GM21528 (cell line): Measurements from ENCODE around the gene MRPL46.

Experiments used
- ATAC-seq: cut with Tn5 transposase; IDR thresholded peaks from one replicate; pipeline ENCODE4 v1.9.1; 2021; ENCODE audit warnings: mild to moderate bottlenecking, moderate library complexity; ENCODE audit not compliant: unreplicated experiment, low FRiP score

MRPL46 gene

GRCh38 chr15:88467073-88467934 is at the start of gene MRPL46, which contains the start of gene MRPS11:
MRPL46 (minus strand) TSS chr15:88467388; CDS start chr15:88467377, 11 bp downstream.
MRPS11 (plus strand) TSS chr15:88467708; CDS start chr15:88467718, 10 bp downstream.
- peak; percentile 91 for ATAC-seq

DNA sequence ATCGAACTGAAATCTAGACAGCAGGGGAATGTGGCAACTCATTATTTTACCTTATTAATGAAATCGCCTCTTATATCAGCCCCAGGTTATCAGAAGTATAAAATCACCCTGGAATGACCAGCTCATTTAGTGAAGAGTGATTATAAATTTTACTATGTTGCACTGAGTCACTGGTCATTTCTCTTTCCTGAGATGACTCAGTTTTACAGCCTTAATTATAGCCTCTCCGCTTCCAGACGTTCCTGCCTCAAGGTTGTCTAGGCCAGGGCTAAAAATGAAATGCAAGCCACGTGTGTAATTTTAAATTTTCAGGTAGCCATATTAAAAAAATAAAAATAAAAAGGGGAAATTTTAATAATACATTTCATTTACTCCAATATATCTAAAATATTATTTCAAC is 46.0 kb upstream of the MRPL46 start:
- no peak for ATAC-seq

DNA sequence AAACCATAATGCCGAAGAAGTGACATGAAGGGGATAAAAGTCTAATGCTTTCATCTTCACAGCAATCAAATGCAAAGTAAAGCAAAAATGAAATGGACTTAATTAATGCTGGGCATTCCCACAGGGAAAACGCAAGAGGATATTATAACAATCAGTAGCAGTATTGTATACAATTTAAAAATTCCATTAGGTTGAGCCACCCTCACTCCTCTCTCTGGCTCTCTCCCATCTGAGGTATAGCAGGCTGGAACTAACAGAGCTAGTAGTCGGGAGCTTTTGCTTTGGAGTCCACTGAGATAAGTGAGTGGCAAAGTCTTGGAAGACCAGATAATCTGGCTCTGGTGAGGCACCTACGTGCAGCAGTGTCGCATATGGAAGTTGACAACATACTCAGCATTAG is 45.4 kb upstream of the MRPL46 start:
- ATAC-seq, result no peak

DNA sequence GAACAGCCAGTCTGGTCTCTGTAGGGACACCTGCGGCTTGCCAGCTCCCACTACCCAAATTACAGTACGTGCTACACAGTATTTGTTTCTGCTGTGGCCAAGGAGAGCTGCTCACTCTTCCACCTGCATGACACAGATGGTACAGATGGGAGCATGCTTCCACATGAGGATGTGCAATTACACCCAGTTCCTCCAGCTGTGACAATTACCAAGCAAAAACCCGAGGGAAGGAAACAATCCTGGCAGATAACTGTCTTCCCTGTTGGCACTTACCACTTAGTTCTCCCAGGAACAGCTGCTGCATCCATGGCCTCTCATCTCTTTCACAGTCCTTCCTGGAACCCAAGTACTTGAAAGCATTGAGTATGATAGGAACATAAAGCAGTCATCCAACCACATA is 44.9 kb upstream of the MRPL46 start:
- ATAC-seq, result no peak

DNA sequence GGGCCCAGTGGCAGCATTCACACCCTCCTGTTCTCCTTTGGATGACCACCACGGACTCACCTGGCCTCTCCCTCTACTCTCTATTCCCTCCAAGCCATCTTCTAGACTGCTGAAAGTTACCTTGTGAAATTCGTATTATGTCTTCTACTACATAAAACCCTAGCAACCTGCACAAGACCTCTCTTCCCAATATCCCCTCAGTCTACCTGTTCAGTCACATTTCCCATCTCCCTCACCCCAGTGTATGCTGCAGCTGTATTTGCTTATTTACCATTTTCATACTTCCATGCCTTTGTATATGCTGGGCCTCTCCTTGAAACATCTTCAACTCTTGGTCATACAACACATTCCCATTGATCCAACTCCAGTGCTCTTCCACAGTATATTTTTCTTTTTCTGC is 44.0 kb upstream of the MRPL46 start:
- ATAC-seq, result no peak

DNA sequence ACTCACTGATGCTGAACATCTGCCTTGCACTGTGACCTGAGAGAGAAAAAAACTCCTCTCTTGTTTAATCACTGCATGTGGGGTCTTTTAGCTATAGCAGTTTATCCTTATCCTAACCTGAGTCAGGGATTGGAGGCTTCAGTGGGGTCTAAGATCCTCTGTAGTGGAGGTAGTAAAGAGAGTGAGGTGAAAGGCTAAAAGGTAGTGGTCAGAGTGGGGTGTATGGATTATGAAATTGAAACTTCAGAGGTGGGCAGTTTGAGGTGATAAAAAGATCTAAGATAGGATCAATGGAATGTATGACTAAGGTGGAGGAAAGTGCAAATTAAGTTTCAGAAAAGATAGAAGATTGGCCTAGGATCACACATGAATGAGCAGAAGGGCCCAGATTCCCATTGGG is 42.8 kb upstream of the MRPL46 start:
- no peak for ATAC-seq

GRCh38 chr15:88509321-88509720 is 42.1 kb upstream of the MRPL46 start:
- no peak for ATAC-seq

- ATAC-seq, result no peak
These were observed 39.4 kb upstream of the MRPL46 start for GRCh38 chr15:88506628-88507027.

DNA sequence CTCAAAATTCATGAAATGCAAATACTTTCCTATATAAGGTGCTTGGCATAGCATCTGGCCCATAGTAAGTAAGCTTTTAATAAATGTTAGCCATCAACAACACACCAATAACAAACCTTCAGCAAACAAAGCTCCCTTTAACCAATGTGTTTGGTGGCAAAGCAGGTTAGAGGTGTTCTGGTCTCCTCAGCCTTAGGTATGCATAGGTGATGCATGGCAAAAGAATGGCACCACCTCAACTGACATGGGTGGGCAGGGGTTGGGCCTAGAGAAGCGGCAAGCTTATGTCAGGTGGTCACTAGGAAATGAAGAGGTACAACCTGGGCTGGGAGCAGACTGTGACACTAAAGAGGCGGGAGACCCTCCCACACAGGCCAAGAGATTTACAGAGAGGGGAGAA is 38.5 kb upstream of the MRPL46 start:
- no peak for ATAC-seq

DNA sequence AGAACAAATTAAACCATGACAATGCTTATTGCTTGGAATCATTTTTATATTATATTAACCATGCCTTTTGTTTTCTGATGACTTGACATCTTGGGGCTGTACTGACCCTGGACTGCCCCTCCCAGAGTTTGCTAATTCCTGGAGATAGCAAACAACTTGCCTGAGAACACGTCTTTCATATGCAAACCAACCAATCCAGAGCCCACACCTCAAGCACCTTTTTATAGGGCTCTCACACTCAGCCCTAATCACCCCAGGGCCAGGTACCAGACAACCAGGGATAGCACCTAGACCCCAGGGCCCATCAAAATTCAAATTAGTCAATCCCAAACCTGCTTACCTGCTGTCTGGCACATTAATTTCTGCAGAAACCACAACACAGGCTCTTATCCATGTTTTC is 37.3 kb upstream of the MRPL46 start:
- ATAC-seq, result no peak

DNA sequence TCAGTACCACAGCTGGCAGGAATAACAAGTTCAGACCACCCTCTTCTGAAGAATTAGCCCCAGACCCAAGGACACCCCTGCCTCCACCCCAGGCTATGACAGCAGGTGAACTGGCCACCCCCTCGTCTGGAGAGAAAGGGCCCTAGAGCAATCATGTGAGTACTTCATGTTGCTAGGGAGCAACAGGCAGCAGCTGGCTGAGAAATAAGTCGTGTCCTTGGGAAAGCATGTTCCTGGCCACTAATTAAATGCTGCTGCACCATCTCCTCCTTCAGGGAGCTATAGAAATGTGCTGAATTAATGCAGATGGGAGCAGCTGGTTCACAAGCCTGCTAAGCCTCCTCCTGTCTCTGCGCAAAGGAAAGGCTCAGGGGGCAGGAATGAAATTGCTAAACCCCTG is 31.8 kb upstream of the MRPL46 start:
- ATAC-seq, result no peak

GRCh38 chr15:88497109-88497765 is 30.0 kb upstream of the MRPL46 start:
- no peak for ATAC-seq

DNA sequence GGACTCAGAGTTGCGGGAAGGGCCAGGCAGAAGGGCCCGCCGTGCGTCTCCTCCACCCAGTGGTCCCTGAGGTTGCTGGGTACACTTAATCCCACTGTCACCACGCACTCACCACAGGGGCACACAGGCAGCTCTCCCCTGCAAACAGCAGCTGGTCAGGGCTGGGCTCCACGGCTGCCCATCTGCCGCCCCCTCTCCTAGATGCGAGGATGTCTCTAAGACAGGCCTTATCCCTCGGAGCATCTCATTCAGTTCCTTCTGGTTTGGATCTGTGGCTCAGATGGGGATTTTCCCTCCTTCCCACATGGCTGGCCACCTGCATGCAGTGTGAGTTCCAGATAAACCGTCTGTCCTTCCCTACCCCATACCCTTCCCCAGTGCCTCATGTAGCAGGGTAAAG is 26.7 kb upstream of the MRPL46 start:
- no peak for ATAC-seq

DNA sequence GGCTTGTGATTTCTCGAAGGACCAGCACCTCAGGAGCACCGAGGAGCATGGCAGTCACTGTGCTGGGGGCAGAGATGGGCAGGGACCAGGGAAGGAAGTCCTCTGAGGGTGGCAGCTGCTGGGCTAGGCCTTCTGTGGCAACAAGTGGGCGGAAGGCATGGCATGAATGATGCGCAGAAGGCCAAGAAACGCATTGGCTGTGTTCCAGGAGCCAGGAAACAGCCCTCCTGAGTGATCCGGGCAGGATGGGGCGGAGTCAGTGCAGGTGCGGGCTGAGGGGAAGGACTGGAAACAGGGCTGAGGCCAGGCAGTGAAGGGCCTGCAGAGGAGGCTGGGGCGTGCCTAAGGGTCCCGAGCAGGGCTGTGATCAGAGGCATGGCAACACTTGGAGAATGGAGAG is 24.0 kb upstream of the MRPL46 start:
- ATAC-seq, result no peak

GRCh38 chr15:88490036-88490435 is 22.8 kb upstream of the MRPL46 start:
- no peak for ATAC-seq

DNA sequence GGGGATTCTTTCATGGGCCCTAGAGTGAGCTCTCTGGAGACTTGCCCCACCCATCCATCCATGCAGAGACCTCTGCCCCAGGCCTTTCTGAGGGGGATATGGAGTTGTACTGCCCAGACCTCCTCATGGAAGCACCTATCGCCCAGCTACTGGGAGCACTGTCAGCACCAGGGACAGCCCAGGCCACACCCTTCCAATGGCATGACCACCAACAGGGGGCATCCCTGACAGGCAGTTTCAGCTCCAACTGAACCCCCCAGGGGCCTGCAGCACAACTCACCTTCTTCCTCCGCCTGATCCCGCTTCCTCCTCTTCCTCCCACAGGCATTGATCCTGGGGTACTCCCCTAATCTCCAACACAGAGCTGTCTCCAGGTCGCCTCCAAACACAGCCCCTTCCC is 22.1 kb upstream of the MRPL46 start:
- ATAC-seq, result no peak

- no peak for ATAC-seq
These were observed 20.8 kb upstream of the MRPL46 start for GRCh38 chr15:88487796-88488523.

DNA sequence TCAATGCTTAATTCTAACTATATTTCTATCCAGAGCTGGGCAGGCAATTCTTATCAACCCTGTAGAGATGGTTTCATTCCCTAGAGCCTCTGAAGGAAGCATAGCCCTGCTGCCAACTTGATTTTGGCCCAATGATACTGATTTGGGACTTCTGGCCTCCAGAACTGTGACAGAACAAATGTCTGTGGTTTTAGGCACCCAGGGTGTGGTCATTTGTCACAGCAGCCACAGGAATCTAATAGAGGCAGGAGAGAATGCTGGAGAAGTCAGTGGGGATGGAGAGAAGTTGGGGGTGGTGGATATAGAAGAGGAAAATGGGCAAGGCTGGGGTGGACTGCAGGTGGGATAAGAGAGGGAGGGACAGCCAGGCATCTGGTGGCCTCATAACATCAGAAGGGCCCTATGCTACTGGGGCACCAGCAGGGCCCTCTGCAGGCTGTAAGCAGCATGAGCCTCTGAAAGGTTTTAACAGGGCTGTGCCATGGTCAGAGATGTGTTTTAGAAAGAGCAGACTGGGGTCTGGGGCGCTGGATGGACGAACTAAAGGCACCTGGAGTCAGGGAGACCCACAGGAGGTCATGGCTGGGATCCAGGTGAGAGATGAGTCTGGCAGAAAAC is 20.1 kb upstream of the MRPL46 start:
- no peak for ATAC-seq

- no peak for ATAC-seq
These were observed 17.6 kb upstream of the MRPL46 start for GRCh38 chr15:88484682-88485331.

GRCh38 chr15:88482263-88482662 is 15.1 kb upstream of the MRPL46 start:
- no peak for ATAC-seq
